B cell (primary cell): ENCODE data around the gene TSPAN9. TPM values are rescaled to one million over a fixed set of nuclear protein-coding genes. Genes with fewer than 3 reads are reported as not detected.

ENCODE experiments used
- ATAC-seq: fragments of 200-7000 bp; cut with Tn5 transposase; one replicate; pipeline ENCODE4 v1.10.0; 2021; ENCODE audit warnings: low read depth, mild to moderate bottlenecking, moderate number of reproducible peaks, moderate library complexity
- CTCF ChIA-PET: fragments of 350-600 bp; sonication (Branson Sonifier 250); formaldehyde crosslinking; loops from one replicate; lab custom pipeline; 2021; ENCODE audit warnings: antibody characterized with exemption, inconsistent platforms; lab: Charles Lee
- POLR2A ChIA-PET: fragments of 350-600 bp; sonication (Branson Sonifier 250); formaldehyde crosslinking; loops from one replicate; lab custom pipeline; 2021; ENCODE audit warnings: antibody characterized with exemption; lab: Charles Lee
- DNase-seq: peaks from one replicate; pipeline ENCODE4 v3.0.0; 2013
- H2AFZ ChIP-seq: 2 replicates; pipeline ENCODE4 v1.6.1; 2012; ENCODE audit warnings: mild to moderate bottlenecking, low read depth, low read length; ENCODE audit not compliant: insufficient read depth, poor library complexity, severe bottlenecking
- H3K27ac ChIP-seq, 2 donors: 1 replicate in 1 of 2; 2 replicates in 1 of 2; pipeline ENCODE4 v1.5.1; 2012 to 2013; ENCODE audit warnings: low read length in 2 of 2, mild to moderate bottlenecking in 2 of 2, moderate library complexity in 1 of 2
- H3K27me3 ChIP-seq, 4 experiments: fragments of 200-600 bp in 1 of 4; sonication (generic) in 1 of 4; replicated peaks in 1 of 4; 1 replicate in 2 of 4; 2 replicates in 2 of 4; pipeline versions ENCODE4 v1.6.1 to v1.7.0; 2013 to 2016; ENCODE audit warnings: low read length in 3 of 4, mild to moderate bottlenecking in 2 of 4, mixed read lengths in 1 of 4, moderate library complexity in 1 of 4; ENCODE audit not compliant: insufficient read depth in 4 of 4, control insufficient read depth in 3 of 4; ENCODE audit errors: control extremely low read depth in 1 of 4
- H3K36me3 ChIP-seq, 2 experiments: replicated peaks in 1 of 2; 1 replicate in 1 of 2; 2 replicates in 1 of 2; pipeline versions ENCODE4 v1.6.1 to v1.7.1; 2013; ENCODE audit warnings: low read length in 1 of 2; ENCODE audit not compliant: insufficient read depth in 2 of 2, control insufficient read depth in 1 of 2; ENCODE audit errors: control extremely low read depth in 1 of 2, extremely low read depth in 1 of 2
- H3K4me1 ChIP-seq, 2 donors: fragments of 200-600 bp in 1 of 2; sonication (generic) in 1 of 2; 1 replicate in 1 of 2; 2 replicates in 1 of 2; pipeline versions ENCODE4 v1.5.1 to v1.6.1; 2013 to 2017; ENCODE audit warnings: low read length in 2 of 2; ENCODE audit not compliant: control insufficient read depth in 2 of 2, insufficient read depth in 2 of 2
- H3K4me2 ChIP-seq: replicated peaks from 2 replicates; pipeline ENCODE3; 2012; ENCODE audit warnings: mild to moderate bottlenecking, low read depth, low read length; ENCODE audit not compliant: poor library complexity, severe bottlenecking
- H3K4me3 ChIP-seq, 5 experiments: fragments of 200-600 bp in 1 of 5; sonication (generic) in 1 of 5; 1 replicate in 3 of 5; 2 replicates in 2 of 5; pipeline versions ENCODE4 v1.5.1 to v1.7.0; 2011 to 2016; ENCODE audit warnings: low read length in 4 of 5, mild to moderate bottlenecking in 4 of 5, low read depth in 2 of 5, control low read depth in 1 of 5, moderate library complexity in 1 of 5; ENCODE audit not compliant: insufficient read depth in 1 of 5; ENCODE audit errors: control extremely low read depth in 1 of 5, extremely low read depth in 1 of 5
- H3K79me2 ChIP-seq: fragments of 200-600 bp; sonication (generic); one replicate; pipeline ENCODE4 v1.6.0; 2016; ENCODE audit warnings: low read length; ENCODE audit not compliant: control insufficient read depth, insufficient read depth
- H3K9ac ChIP-seq: fragments of 200-600 bp; sonication (generic); 2 replicates; pipeline ENCODE4 v1.6.1; 2017; ENCODE audit warnings: mild to moderate bottlenecking, low read length, moderate library complexity
- H3K9me3 ChIP-seq, 3 donors: one replicate each; pipeline versions ENCODE4 v1.6.1 to v1.7.1; 2013; ENCODE audit warnings: low read length in 2 of 3; ENCODE audit not compliant: control insufficient read depth in 2 of 3, insufficient read depth in 1 of 3; ENCODE audit errors: control extremely low read depth in 1 of 3
- H4K20me1 ChIP-seq: 2 replicates; pipeline ENCODE4 v1.6.0; 2012; ENCODE audit warnings: mild to moderate bottlenecking, low read length; ENCODE audit not compliant: insufficient read depth, control insufficient read depth, poor library complexity, severe bottlenecking
- H3K27ac Mint-ChIP-seq: one replicate; pipeline ENCODE4 v1.8.0; 2021; ENCODE audit warnings: mixed read lengths
- H3K27me3 Mint-ChIP-seq: one replicate; pipeline ENCODE4 v1.8.0; 2021; ENCODE audit warnings: mixed read lengths
- H3K4me1 Mint-ChIP-seq: one replicate; pipeline ENCODE4 v1.8.0; 2021; ENCODE audit warnings: mixed read lengths
- H3K4me3 Mint-ChIP-seq: one replicate; pipeline ENCODE4 v1.8.0; 2021; ENCODE audit warnings: mixed read lengths
- H3K9me3 Mint-ChIP-seq: one replicate; pipeline ENCODE4 v1.8.0; 2022; ENCODE audit warnings: mixed read lengths; ENCODE audit not compliant: insufficient read depth
- CTCF ChIP-seq: fragments of 200-600 bp; IDR thresholded peaks from one replicate; pipeline ENCODE4 v1.8.0; 2022; ENCODE audit warnings: antibody characterized with exemption, mild to moderate bottlenecking
- EZH2 ChIP-seq: IDR thresholded peaks from 2 replicates; pipeline ENCODE4 v1.6.1; 2012; ENCODE audit warnings: borderline replicate concordance, low read depth, mild to moderate bottlenecking, moderate library complexity, low read length; ENCODE audit not compliant: insufficient read depth, poor library complexity, severe bottlenecking
- WGBS: methylation state at CpG from one replicate; pipeline ENCODE4 v1.1.5; 2013; ENCODE audit warnings: missing lambda C conversion rate; ENCODE audit not compliant: insufficient coverage; 5-methylcytosine and 5-hydroxymethylcytosine counted together
- intact Hi-C: fragments of 100-400 bp; cut with micrococcal nuclease; formaldehyde crosslinking; loops from one replicate; pipeline ENCODE4 v1.10.0; 2022
- polyA plus RNA-seq: library from polyadenylated mRNA; depleted of rRNA; stranded (reverse); fragments of >200 nt; gene quantifications from 2 replicates; pipeline ENCODE4 v1.2.3, GENCODE V29; 2012
- total RNA-seq, 2 donors: library from RNA; stranded (reverse); fragments of 120-200 nt in 1 of 2; gene quantifications; 1 replicate in 1 of 2; 2 replicates in 1 of 2; pipeline versions ENCODE4 v1.2.3 to v1.2.4, GENCODE V29; 2013 to 2022

The TSPAN9 gene
- total and polyA plus RNA-seq, 2 donors (not counting 1 experiment from before 2014, with no cell fraction given): 0.15 to 0.37 TPM

- WGBS: 96% methylated on average over 4 of the region's 6 CpGs
- Mint-ChIP-seq H3K4me3 (no peak overlapping the region), H3K4me1 (no peaks in the 10 kb centered on the region), H3K27me3 (peaks cover 28% of the 10 kb centered on the region), H3K27ac (no peak overlapping the region), H3K9me3 (no peaks in the 10 kb centered on the region)
- POLR2A ChIA-PET: no interaction called here
- CTCF ChIA-PET: no interaction called here
- no peak overlapping the region for H2AFZ ChIP-seq
- no peak overlapping the region for H3K27ac ChIP-seq
- H3K79me2 ChIP-seq: no peaks in the 10 kb centered on the region
- TF ChIP-seq CTCF (no peak), EZH2 (no peak)
- no peaks in the 10 kb centered on the region for H3K36me3 ChIP-seq
- no peak overlapping the region for H3K4me2 ChIP-seq
- H4K20me1 ChIP-seq: no peaks in the 10 kb centered on the region
- no peak overlapping the region for H3K4me3 ChIP-seq
- H3K9me3 ChIP-seq: no peaks in the 10 kb centered on the region
- no peak for ATAC-seq
- H3K9ac ChIP-seq: no peak overlapping the region
- no peak for DNase-seq
- H3K27me3 ChIP-seq: peaks cover 0 to 9% (median 0%) of the 10 kb centered on the region in 4 experiments
- intact Hi-C loops: no loop called here
- H3K4me1 ChIP-seq: peaks cover 0 to 4% of the 10 kb centered on the region in 2 donors
Observed at GRCh38 chr12:3271639-3272038, 194.5 kb downstream of the TSPAN9 start.

GRCh38 chr12:3272958-3273357 is 195.8 kb downstream of the TSPAN9 start:
- no peak overlapping the region for H3K27ac Mint-ChIP-seq
- CTCF ChIA-PET: interaction anchor here (3.6 kb wide), 1 partner anchor 138 kb away, joined by 44 read pairs; no protein-coding TSS in a partner anchor
- H3K79me2 ChIP-seq: no peaks in the 10 kb centered on the region
- H3K9ac ChIP-seq: no peak overlapping the region
- no peak overlapping the region for H3K4me3 Mint-ChIP-seq
- H3K9me3 Mint-ChIP-seq: no peaks in the 10 kb centered on the region
- peaks cover 31% of the 10 kb centered on the region for H3K27me3 Mint-ChIP-seq
- peaks cover 0 to 9% (median 0%) of the 10 kb centered on the region in 4 experiments for H3K27me3 ChIP-seq
- H3K36me3 ChIP-seq: no peaks in the 10 kb centered on the region
- intact Hi-C loops: no loop called here
- H3K27ac ChIP-seq: no peak overlapping the region
- no peaks in the 10 kb centered on the region for H3K9me3 ChIP-seq
- no peak overlapping the region for H3K4me3 ChIP-seq
- H3K4me1 Mint-ChIP-seq: no peaks in the 10 kb centered on the region
- no peak for TF ChIP-seq CTCF
- TF ChIP-seq EZH2: no peak
- WGBS: 100% methylated on average over 4 of the region's 9 CpGs
- H2AFZ ChIP-seq: no peak overlapping the region
- H3K4me2 ChIP-seq: no peak overlapping the region
- ATAC-seq (no peak), DNase-seq (no peak)
- POLR2A ChIA-PET: no interaction called here
- H4K20me1 ChIP-seq: no peaks in the 10 kb centered on the region
- H3K4me1 ChIP-seq: peaks cover 0 to 4% of the 10 kb centered on the region in 2 donors
